Endodermal cell (in vitro differentiated cells): ENCODE data around the gene MEIOB. TPM values are rescaled to one million over a fixed set of nuclear protein-coding genes. Genes with fewer than 3 reads are reported as not detected.

Experiments
- DNase-seq: peaks from one replicate; pipeline ENCODE4 v3.0.0-alpha.2; 2017
- H3K27ac ChIP-seq: 2 replicates; pipeline ENCODE4 v1.5.1; 2013; ENCODE audit warnings: mild to moderate bottlenecking, low read depth, low read length, moderate library complexity
- H3K27me3 ChIP-seq: 2 replicates; pipeline ENCODE4 v1.6.1; 2013; ENCODE audit warnings: mild to moderate bottlenecking, low read length, moderate library complexity; ENCODE audit not compliant: insufficient read depth, control insufficient read depth, poor library complexity, severe bottlenecking
- H3K36me3 ChIP-seq: 2 replicates; pipeline ENCODE4 v1.7.0; 2013; ENCODE audit warnings: mild to moderate bottlenecking, low read length, moderate library complexity; ENCODE audit not compliant: control insufficient read depth, insufficient read depth
- H3K4me1 ChIP-seq: one replicate; pipeline ENCODE4 v1.7.0; 2013; ENCODE audit warnings: low read length; ENCODE audit not compliant: control insufficient read depth, insufficient read depth
- H3K4me3 ChIP-seq: 2 replicates; pipeline ENCODE4 v1.5.1; 2013; ENCODE audit warnings: mild to moderate bottlenecking, low read length, moderate library complexity
- H3K9ac ChIP-seq: 2 replicates; pipeline ENCODE4 v1.6.1; 2013; ENCODE audit warnings: mild to moderate bottlenecking, low read length, moderate library complexity; ENCODE audit not compliant: poor library complexity, severe bottlenecking; ENCODE audit errors: extremely low read depth
- H3K9me3 ChIP-seq: 2 replicates; pipeline ENCODE4 v1.6.1; 2013; ENCODE audit warnings: mild to moderate bottlenecking, low read length, moderate library complexity; ENCODE audit not compliant: control insufficient read depth
- H3K27ac Mint-ChIP-seq: 2 replicates; pipeline ENCODE4 v1.8.0; 2020; ENCODE audit warnings: mixed read lengths
- H3K27me3 Mint-ChIP-seq: 2 replicates; pipeline ENCODE4 v1.8.0; 2021; ENCODE audit warnings: mild to moderate bottlenecking, mixed read lengths; ENCODE audit not compliant: insufficient read depth
- H3K36me3 Mint-ChIP-seq: 2 replicates; pipeline ENCODE4 v1.8.0; 2020; ENCODE audit warnings: low read depth, mixed read lengths
- H3K4me1 Mint-ChIP-seq: 2 replicates; pipeline ENCODE4 v1.8.0; 2020; ENCODE audit warnings: mixed read lengths
- H3K4me3 Mint-ChIP-seq: 2 replicates; pipeline ENCODE4 v1.8.0; 2020; ENCODE audit warnings: mild to moderate bottlenecking, moderate library complexity, mixed read lengths
- H3K9me3 Mint-ChIP-seq: 2 replicates; pipeline ENCODE4 v1.8.0; 2020; ENCODE audit warnings: mild to moderate bottlenecking, mixed read lengths
- WGBS, 2 experiments: methylation state at CpG; one replicate each; pipeline versions ENCODE4 v1.1.5 to v1.1.7; 2013; ENCODE audit warnings: missing lambda C conversion rate in 2 of 2, mixed read lengths in 1 of 2; ENCODE audit not compliant: insufficient coverage in 1 of 2, insufficient read length in 1 of 2; 5-methylcytosine and 5-hydroxymethylcytosine counted together
- total RNA-seq, 2 donors: library from RNA; stranded (reverse); fragmentation: NEBNext Ultra II Directional in 1 of 2; extraction: Animal tissue kit (Norgen Biotek cat#: 25700) in 1 of 2; gene quantifications; 2 replicates in 1 of 2; 3 replicates in 1 of 2; pipeline ENCODE4 v1.2.1, GENCODE V29; 2021
- TF ChIP-seq, protein P1 (sequence below): fragments of 200-600 bp; sonication (generic); conservative IDR thresholded peaks from 2 replicates; pipeline ENCODE4 v1.5.0; 2021; ENCODE audit warnings: antibody characterized with exemption, mild to moderate bottlenecking

MEIOB gene
- total RNA-seq, 2 donors from 2014 or later, result not detected

DNA sequence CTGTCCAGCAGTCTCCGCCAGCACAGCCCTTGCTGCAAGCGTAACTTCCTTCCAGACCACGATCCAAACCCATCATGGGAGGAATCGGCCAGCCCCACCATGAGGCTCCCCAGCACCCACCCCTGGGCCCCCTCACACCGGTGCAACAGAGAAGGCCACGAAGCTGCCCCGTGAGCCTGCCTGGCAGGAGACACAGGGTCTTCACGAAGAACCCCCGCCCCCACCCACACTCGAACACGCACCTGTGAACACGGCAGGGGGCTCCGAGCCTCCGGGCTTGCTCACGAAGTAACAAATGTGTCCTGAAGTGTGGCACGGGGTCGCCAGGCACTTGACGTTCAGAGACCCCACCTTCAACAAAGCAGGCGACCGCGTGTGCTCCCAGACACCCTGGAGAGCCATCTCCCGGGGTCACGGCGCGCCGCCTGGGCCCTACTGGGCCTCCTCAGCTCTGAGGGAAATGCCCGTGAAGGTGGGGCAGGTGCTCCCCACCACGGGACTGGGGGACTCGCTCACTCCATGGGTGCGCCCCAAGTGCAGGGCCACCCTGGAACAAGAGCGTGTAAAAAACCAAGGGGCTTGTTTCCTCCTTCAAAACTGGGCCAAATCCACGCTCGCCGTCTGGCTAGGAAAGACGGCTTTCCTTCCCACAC, 53.0 kb downstream of the MEIOB start:
- Mint-ChIP-seq H3K36me3 (peaks cover 32% of the 10 kb centered on the region), H3K27ac (peak overlapping the region; percentile 65), H3K4me3 (no peak overlapping the region)

DNA sequence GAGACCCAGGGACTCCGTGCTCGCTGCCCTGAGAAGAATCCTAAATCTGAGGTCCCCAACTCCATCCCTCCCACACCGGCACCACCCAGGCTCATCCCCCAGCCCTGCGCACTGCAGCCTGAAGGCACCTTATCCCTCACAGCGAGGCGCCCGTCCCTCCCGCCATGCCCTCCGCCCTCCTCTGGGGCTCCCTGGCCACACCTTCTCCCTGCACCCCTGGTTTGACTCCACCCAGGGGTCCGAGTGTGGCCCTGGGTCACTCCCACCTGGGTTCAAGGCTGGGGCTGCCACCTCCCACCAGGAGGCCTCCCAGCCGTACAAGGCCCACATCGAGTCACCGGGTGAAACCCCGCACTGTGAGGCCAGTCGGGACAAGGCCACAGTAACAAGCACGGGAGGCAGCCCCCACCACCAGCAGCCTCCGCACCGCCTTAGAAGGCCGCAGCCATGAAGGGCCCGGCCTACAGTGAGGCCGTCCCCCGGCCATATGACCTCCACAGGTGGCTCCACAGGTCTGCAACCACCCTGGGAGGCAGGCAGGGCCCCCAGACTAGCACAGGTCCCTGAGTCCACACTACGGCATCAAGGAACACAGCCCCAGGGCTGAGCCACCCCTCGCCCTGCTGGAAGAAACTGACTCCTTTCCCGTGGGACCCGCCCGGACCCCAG, 53.6 kb downstream of the MEIOB start:
- Mint-ChIP-seq H3K4me1 (no peaks in the 10 kb centered on the region), H3K9me3 (no peaks in the 10 kb centered on the region), H3K27ac (no peak overlapping the region), H3K36me3 (peaks cover 37% of the 10 kb centered on the region), H3K4me3 (no peak overlapping the region), H3K27me3 (no peaks in the 10 kb centered on the region)
- H3K27me3 ChIP-seq, result no peaks in the 10 kb centered on the region
- WGBS, 2 experiments, result 94 to 95% methylated on average over 17 to 27 of the region's 27 CpGs
- H3K9ac ChIP-seq, result no peak overlapping the region
- TF ChIP-seq, protein P1, sequence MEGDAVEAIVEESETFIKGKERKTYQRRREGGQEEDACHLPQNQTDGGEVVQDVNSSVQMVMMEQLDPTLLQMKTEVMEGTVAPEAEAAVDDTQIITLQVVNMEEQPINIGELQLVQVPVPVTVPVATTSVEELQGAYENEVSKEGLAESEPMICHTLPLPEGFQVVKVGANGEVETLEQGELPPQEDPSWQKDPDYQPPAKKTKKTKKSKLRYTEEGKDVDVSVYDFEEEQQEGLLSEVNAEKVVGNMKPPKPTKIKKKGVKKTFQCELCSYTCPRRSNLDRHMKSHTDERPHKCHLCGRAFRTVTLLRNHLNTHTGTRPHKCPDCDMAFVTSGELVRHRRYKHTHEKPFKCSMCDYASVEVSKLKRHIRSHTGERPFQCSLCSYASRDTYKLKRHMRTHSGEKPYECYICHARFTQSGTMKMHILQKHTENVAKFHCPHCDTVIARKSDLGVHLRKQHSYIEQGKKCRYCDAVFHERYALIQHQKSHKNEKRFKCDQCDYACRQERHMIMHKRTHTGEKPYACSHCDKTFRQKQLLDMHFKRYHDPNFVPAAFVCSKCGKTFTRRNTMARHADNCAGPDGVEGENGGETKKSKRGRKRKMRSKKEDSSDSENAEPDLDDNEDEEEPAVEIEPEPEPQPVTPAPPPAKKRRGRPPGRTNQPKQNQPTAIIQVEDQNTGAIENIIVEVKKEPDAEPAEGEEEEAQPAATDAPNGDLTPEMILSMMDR, result no peak
- no peaks in the 10 kb centered on the region for H3K4me1 ChIP-seq
- no peak overlapping the region for H3K4me3 ChIP-seq
- no peak for DNase-seq
- H3K9me3 ChIP-seq, result no peaks in the 10 kb centered on the region
- H3K36me3 ChIP-seq, result peaks cover 28% of the 10 kb centered on the region
- H3K27ac ChIP-seq, result no peak overlapping the region

More for the DNA sequence above, 53.0 kb downstream of the MEIOB start:
- Histone ChIP-seq H3K9me3 (no peaks in the 10 kb centered on the region), H3K36me3 (peaks cover 28% of the 10 kb centered on the region), H3K4me3 (no peak overlapping the region), H3K27ac (no peak overlapping the region), H3K27me3 (no peaks in the 10 kb centered on the region), H3K9ac (no peak overlapping the region), H3K4me1 (no peaks in the 10 kb centered on the region)
- WGBS, 2 experiments, result 92 to 95% methylated on average over 24 to 35 of the region's 35 CpGs
- peak; percentile 13 for DNase-seq
- no peaks in the 10 kb centered on the region for H3K9me3 Mint-ChIP-seq
- TF ChIP-seq, protein P1, result no peak
- H3K4me1 Mint-ChIP-seq, result peaks cover 1% of the 10 kb centered on the region
- H3K27me3 Mint-ChIP-seq, result no peaks in the 10 kb centered on the region

DNA sequence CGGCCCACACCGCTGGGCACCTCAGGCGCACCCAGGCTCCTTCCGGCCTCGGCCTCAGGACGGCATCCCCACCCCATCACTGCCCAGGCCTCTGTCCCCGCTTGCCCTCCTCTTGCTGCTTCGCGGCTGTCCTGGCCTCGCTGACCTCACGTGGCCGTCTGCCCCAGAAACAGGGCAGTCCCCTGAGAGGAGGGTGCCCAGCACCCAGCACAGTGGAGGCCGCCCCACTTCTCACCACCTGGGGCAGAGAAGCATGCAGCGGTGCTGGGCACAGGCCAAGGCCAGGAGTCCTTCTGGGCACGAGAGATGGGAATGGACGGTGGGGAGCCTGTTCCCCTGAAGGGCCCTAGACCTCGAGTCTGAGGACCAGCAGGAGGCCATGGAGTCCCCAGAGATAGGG, 54.2 kb downstream of the MEIOB start:
- Histone ChIP-seq H3K4me3 (no peak overlapping the region), H3K27ac (no peak overlapping the region), H3K9ac (no peak overlapping the region), H3K27me3 (no peaks in the 10 kb centered on the region), H3K9me3 (no peaks in the 10 kb centered on the region), H3K4me1 (no peaks in the 10 kb centered on the region), H3K36me3 (peaks cover 26% of the 10 kb centered on the region)
- H3K4me1 Mint-ChIP-seq, result no peaks in the 10 kb centered on the region
- H3K27ac Mint-ChIP-seq, result no peak overlapping the region
- H3K4me3 Mint-ChIP-seq, result no peak overlapping the region
- H3K36me3 Mint-ChIP-seq, result peaks cover 39% of the 10 kb centered on the region
- no peaks in the 10 kb centered on the region for H3K27me3 Mint-ChIP-seq
- 95 to 100% methylated on average over 7 to 17 of the region's 17 CpGs for WGBS, 2 experiments
- DNase-seq, result no peak
- H3K9me3 Mint-ChIP-seq, result no peaks in the 10 kb centered on the region
- TF ChIP-seq, protein P1, result no peak
